Germinal center (tissue), 1 donor: ENCODE measurements around the gene MTF2.
A peak's percentile ranks its signal among the peaks of the same experiment; 100 is the strongest.
"Not testable (repeated sequence)": the region's sequence is repeated elsewhere in the genome, so short reads cannot be mapped to it uniquely, and the experiment has no call there.

Source experiments
- DNase-seq: peaks from one replicate; pipeline ENCODE4 v3.0.0; 2012; ENCODE audit warnings: mixed read lengths, low spot score

MTF2 gene

DNA sequence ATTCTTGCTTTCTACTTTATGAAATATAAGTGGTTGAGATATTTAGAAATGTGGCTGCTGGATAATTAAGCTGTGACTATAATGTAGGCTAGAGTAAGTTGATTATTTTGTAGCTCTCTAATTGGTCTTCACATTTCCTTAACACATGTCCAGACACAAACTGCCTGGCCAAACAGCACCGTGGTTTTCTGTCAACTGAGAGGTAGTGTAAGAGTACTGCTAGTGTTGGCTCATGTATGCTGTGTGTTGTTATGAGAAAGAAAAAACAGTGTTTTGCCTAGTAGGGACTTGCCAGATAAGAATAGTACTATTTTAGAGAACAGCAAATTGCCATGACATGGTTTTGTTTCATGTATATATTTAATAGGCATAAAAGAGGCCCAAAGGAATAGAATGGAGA is 64.1 kb downstream of the MTF2 start:
- DNase-seq = no peak

DNA sequence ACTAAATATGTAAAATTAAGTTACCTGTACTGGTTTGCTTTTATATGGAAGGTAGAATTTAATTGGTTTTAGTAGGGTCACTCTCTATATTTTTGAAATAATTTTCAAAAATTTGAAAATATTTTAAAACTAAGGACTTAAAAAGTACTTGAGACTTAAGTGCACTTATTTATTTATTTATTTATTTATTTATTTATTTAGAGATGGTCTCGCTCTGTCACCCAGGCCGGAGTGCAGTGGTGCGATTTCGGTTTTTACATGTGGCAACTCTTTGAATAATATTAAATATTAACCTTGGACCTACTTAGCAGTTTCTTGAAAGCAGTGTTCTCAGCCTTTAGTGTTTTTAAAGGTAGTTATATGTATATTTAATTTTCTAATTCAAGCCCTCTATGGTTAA is 64.7 kb downstream of the MTF2 start:
- DNase-seq = no peak

DNA sequence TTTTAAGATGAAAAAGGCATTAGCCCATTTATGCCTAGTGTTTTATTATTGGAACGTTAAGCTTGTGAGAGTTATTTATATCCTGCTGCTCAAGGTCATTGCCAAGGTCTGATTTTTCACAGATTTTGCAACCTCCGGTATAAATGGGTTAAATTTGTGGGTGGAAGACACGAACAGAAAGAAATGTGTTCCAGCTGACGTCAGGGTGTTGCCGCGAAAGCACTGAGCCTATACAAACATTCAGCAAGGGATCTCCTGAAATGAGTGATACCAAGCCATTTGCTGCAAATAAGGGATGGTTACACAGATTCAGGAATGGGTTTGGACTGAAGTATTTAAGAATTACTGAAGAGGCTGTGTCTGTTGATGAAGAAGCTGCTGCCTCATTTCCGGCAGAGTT is 68.9 kb downstream of the MTF2 start:
- DNase-seq = no peak

DNA sequence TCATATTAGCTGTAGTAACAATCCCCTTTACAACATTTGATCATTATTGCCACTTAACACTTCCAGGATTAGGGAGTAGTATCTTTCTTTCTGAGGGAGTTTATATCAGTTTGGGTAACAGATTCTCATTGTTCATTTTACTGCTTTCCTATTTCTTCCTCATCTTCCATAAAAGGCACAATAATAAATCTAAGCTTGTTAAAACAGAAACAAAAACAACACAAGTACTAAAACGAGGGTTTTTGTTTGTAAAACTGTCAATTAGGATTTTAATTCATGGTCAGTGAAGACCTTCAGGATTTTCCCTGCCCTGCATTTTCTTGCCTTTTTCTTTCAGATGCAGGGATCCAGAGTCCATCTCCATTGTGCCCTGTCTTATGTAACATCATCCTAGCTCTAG is 71.6 kb downstream of the MTF2 start:
- no peak for DNase-seq

DNA sequence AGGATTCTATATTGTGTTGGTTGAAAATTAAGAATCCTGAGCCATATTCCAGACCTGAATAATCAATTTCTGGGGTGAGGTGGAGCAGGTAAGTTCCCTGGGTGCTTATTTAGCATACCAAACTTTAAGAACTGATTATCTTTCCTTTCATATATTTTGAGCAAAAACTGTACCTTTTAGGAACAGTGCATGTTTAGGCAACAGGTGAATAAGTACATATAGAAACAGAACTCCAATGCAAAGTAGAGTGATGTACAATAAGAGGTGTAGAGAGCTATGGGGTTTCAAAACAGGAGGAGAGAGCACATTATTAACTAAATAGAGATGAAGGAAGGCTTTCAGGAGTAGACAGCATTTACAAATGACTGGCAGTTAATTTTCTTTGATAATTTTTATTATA is 72.4 kb downstream of the MTF2 start:
- no peak for DNase-seq

DNA sequence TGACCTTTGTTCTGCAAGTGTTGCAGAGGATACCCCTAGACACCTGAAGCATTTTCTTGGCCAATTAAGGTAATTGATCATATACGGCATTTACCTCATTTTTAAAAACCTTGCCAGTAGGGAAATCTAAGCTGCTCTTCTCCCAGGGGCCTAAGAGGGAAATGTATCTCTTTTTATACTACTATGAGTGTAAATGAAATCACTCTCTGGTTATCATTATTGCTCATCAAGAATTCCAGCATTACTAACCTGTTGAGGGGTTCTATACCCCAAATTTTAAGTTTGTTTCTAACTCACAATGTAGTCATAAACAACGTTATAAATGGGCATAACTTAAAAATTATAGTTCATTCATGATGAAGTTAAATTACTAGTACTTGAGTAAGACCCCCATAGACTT is 73.8 kb downstream of the MTF2 start:
- DNase-seq = no peak

DNA sequence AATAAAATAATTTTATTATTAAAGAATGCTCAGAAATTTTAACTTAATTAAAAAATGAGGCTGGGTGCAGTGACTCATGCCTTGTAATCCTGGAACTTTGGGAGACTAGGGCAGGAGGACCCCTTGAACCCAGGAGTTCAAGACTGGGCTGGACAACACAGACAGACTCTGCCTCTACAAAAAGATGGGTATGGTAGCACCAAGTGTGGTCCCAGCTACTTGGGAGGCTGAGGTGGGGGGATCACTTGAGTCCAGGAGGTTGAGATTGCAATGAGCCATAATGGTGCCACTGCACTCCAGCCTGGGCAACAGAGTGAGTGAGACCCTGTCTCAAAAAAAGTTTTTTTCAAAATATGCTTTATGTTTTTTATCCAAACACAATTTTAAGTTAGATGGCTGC is 75.8 kb downstream of the MTF2 start:
- DNase-seq = no peak

DNA sequence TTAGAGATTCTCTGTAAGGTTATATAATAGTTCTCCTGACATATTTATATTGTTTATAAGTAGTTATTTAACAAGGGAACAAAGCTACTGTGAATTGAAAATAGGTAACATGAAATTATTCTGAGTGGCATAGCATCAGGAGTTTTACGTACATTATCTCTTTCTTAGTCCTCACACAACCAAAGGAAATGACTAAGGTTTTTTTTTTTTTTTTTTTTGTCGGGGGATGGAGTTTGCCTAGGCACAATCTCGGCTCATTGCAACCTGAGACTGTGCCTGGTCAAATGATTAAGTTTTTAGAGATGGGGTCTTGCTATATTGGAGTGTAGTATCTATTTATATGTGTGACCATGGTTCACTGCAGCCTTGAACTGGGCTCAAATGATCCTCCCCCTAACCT is 76.3 kb downstream of the MTF2 start:
- DNase-seq = no peak

DNA sequence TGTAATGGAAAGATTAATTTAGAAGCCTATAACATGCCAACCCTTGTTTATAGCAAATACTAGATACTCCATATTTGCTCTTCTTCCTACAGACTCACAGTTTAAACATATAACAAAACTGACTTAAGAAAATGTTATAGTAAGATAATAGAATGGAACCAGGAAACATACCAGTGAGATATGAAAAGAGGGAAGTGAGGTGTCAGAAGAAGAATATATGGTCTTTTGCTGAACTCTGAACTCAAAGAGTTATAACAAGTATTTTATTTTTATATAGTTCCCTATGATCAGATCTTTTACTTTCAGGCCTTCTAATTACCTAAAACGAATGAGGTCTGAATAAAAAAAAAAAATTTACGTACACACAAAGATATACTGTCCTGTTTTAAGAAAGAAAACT is 80.3 kb downstream of the MTF2 start:
- DNase-seq = no peak

DNA sequence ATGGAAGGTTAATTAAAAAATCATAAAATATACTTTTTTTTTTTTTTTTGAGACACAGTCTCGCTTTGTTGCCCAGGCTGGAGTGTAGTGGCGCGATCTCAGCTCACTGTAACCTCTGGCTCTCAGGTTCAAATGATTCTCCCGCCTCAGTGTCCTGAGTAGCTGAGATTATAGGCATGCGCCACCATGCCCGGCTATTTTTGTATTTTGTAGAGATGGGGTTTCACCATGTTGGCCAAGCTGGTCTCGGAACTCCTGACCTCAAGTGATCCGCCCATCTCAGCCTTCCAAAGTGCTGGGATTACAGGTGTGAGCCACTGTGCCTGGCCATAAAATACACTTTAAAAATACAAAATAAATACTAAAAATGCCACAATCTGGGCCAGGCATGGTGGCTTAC is 84.2 kb downstream of the MTF2 start:
- not testable (repeated sequence) for DNase-seq

DNA sequence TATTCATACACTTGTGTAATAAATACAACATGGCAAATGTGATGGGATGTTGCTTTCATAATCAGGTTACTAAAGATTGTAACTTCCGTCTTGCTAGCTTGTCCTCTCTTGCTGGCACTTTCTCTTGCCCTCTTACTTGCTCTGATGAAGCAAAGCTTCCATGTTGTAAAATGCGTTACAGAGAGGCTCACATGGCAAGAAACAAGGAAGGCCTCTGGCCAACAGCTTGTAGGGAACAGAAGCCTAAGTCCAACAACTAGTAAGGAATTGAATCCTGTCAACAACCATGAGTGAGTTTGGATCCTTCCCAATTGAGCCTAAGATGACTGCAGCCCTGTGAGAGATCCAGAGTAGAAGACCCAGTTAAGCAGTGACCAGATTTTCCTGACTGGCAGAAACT is 85.7 kb downstream of the MTF2 start:
- DNase-seq = no peak

DNA sequence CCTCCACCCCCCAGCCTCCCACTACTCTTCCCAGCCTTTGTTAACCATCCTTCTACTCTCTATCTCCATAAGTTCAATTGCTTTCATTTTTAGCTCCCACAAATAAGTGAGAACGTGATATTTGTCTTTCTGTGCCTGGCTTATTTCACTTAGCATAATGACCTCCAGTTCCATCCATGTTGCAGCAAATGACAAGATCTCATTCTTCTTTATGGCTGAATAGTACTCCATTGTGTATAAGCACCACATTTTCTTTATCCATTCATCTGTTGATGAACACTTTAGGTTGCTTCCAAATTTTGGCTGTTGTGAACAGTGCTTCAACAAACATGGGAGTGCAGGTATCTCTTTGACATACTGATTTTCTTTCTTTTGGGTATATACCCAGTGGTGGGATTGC is 86.8 kb downstream of the MTF2 start:
- DNase-seq = not testable (repeated sequence)

DNA sequence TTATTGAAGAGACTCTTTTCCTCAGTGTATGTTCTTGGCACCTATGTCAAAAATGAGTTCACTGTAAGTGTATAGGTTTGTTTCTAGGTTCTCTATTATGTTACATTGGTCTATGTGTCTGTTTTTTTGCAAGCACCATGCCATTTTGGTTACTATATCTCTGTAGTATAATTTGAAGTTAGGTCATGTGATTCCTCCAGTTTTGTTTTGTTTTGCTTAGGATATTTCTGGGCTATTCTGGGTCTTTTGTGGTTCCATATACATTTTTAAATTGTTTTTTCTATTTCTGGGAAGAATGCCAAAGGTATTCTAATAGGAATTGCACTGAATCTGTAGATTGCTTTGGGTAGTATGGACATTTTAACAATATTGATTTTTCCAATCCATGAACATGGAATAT is 87.9 kb downstream of the MTF2 start:
- DNase-seq = no peak

DNA sequence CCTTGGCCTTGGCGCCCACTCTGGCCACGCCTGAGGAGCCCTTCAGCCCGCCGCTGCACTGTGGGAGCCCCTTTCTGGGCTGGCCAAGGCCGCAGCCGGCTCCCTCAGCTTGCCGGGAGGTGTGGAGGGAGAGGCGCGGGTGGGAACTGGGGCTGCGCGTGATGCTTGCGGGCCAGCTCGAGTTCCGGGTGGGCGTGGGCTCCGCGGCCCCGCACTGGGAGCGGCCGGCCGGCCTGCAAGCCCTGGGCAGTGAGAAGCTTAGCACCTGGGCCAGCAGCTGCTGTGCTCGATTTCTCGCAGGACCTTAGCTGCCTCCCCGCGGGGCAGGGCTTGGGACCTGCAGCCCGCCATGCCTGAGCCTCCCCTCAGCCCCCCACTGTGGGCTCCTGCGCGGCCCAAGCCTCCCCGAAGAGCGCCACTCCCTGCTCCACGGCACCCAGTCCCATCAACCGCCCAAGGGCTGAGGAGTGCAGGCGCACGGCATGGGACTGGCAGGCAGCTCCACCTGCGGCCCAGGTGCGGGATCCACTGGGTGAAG is 91.1 kb downstream of the MTF2 start:
- not testable (repeated sequence) for DNase-seq

DNA sequence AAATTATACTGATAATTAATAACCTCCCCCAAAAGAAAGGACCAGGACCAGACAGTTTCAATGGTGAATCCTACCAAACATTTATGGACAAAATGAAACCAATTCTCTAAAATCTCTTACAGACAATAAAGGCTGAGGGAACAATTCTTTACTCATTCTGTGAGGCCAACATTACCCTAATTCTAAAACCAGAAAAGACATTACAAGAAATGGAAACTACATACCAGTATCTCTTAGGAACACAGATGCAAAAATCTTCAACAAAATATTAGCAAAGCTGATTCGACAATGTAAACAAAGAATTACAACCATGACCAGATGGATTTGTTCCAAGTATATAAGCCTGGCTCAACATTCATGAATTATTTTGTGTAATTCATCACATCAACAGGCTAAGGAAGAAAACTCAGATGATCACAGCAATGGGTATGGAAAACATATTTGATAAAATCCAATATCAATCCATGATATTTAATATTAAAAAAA is 92.5 kb downstream of the MTF2 start:
- no peak for DNase-seq

DNA sequence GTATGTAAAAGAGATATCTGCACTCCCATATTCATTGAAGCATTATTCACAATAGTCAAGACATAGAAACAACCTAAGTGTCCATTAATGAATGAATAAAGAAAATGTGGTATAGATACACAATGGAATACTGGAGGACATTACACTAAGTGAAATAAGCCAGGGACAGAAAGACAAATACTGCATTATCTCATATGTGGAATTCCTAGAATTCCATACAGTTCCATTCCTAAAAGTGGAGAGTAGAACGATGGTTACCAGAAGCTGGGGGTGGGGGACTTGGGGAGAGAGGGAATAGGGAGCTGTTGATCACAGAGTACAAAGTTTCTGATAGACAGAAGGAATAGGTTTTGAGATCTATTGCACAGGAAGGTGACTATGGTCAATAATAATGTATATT is 93.7 kb downstream of the MTF2 start:
- no peak for DNase-seq

DNA sequence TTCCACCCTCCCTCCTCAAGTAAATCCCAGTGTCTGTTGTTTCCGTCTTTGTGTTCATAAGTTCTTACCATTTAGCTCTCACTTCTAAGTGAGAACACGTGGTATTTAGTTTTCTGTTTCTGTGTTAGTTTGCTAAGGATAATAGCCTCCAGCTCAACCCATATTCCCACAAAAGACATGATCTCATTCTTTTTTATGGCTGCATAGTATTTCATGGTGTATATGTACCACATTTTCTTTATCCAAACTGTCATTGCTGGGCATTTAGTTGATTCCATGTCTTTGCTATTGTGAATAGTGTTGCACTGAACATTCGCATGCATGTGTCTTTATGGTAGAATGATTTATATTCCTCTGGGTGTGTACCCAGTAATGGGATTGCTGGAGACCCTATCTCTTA is 95.6 kb downstream of the MTF2 start:
- not testable (repeated sequence) for DNase-seq

DNA sequence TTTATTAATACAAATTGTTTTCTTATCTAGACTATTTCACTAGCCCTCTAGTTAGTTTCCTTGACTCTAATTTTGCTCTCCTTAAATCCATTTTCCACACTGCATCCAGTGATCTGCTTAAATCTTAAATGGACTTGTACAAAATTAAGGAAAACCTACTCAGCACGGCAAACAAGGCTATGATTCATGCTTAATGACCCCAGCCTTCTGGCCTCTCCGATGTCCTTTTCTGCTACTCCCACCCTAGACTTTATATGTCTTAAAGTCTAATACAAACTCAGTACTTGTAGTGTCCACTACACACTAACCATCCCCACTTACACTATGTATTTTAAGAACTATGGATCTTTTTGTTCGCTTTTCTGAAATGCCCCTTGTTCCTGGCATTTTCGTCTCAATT is 98.9 kb downstream of the MTF2 start:
- DNase-seq = no peak

DNA sequence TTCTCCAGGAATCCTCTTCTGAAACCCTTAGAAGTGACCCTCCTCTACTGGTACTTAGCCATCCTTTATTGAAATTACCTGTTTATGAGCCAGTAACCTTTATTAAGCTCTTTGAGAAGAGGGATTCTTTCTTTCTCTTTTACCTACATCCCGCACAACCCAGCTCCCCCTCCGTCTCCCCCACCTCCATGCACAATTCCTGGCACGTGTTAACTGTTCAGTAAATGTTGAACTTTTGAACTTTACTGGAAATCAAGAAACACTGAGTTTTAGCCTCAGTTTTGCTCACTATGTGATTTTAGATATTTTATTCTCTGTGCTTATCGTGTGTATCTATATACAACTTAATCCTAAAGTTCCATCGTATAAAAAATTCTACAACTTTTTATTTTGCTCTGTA is 99.3 kb downstream of the MTF2 start:
- no peak for DNase-seq

DNA sequence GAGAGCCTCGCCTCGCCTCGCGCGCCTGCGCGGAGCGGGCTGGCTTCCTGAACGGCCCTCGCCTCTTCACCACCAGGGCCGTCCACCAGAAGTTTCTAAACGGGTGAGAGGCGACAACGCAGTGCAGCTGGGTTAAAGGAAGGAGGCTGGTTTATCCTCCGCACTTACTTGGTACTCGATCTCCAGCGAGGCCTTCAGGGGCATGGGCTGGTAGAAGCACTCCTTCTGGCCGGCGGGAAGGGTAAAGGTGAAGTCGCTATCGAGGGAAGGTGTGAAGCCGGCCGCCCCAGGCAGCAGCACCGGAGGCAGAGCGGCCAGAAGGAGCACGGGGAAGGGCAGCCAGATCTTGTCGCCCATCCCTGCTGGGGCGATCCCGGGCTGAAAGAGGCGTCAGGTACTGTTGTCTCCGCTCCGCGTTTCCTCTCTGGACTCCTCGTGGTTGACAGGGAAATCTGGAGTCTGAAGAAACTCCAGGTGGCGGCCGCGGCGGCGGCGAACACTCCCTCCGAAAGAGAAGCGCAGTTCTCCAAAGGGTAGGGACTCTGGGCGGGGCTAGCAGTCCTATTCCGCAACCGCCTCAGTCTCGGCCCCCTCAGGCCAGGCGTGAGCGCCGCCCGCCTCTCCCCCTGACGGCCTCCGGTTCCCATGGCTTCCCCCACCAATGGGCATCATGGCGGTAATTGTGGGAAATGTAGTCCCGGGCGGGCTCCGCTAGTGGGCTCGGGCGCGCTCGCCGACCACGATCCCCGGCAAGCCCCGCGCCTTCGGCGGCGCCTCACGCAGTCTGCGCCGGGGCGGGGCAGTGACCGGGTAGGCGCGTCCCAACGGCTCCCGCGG is 101.0 kb downstream of the MTF2 start, which contains the start of gene TMED5:
Gene TMED5 (minus strand): TSS at position 528 of the 837 bp plus-strand sequence. CDS start 171 bp downstream, at position 357.
- DNase-seq = peak; percentile 92

DNA sequence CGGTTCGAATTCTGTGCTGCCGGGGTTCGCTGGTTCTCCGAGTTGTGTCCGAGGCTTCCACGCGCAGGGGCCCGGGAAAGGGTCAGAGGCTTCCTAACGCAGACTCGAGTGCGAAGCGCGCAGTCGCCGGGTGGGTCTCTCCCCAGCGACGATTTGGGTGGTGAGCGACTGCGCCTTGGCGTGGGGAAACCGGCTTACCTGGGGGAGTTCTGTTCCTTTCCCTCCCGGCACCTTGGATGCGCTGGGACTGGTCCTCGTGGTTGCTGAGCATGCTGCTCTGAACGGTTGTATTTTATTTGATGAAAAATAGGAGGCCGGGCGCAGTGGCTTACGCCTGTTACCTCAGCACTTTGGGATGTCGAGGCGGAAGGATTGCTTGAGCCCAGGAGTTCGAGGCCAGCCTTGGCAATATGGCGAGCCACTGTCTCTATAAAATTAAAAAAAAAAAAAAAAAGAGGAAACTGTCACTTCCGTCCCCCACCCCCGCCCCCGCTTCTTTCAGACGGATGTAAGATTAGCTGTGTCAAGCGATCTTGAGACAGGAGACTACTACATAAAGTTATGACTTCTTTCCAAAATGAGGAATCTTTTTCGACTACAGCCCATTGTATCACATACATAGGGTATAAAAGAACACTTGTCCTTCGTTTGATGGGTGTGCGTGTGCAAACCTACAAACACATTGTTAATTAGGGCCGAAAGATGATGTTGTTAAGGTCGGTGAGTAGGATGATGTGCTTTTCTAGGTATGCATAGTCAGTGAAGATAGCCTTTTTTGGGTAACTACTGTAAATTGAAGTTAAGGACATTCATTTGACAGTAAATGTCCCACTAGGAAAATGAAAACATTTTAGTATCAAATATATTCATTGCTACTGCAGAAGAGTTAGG is 101.9 kb downstream of the MTF2 start, which contains the start of gene CCDC18:
Gene CCDC18 (plus strand): TSS at position 2 of the 891 bp plus-strand sequence. CDS start 2,638 bp downstream, outside the sequence.
- peak; percentile 53 for DNase-seq

DNA sequence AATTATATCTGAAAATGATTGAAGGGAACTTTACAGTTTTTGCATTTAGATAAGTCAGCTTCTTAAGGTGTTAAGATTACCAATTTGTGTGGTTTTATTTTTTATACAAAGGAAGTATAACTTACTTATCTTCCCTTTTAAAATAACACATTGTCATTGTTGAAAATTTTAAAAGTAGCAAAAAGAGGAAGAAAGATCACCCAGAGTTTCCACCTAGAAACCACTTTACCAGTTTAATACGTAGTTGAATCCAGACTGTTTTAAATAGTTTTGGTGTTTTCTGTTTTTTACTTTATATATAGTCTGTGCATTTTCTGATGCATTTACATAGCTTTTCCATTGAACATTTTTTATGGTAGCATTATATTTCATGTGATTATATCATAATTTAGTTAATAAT is 107.6 kb downstream of the MTF2 start:
- peak; percentile 7 for DNase-seq
